HepG2 (cell line): ENCODE data around the gene FAM120B. TPM values are rescaled to one million over a fixed set of nuclear protein-coding genes. Genes with fewer than 3 reads are reported as not detected.

Source experiments
- AHR ChIP-seq: IDR thresholded peaks from 2 replicates; pipeline ENCODE4 v1.6.1; 2018; ENCODE audit warnings: missing genetic modification reagents, missing compliant biosample characterization
- CHCHD3 ChIP-seq: sonication (generic); formaldehyde crosslinking; IDR thresholded peaks from 2 replicates; pipeline ENCODE4 v1.8.0; 2022; ENCODE audit warnings: mild to moderate bottlenecking, missing genetic modification reagents, moderate library complexity
- FOXA3 ChIP-seq: IDR thresholded peaks from 2 replicates; pipeline ENCODE4 v1.6.1; 2016; ENCODE audit warnings: missing genetic modification reagents, missing compliant biosample characterization
- FOXO1 ChIP-seq: sonication (generic); formaldehyde crosslinking; IDR thresholded peaks from 2 replicates; pipeline ENCODE4 v1.4.0; 2020; ENCODE audit warnings: missing genetic modification reagents
- HDAC6 ChIP-seq: fragments of 200-600 bp; sonication (generic); IDR thresholded peaks from 2 replicates; pipeline ENCODE4 v1.7.0; 2017; ENCODE audit warnings: mild to moderate bottlenecking, antibody characterized with exemption, low read length, low read depth
- IKZF1 ChIP-seq: fragments of 450-650 bp; IDR thresholded peaks from 2 replicates; pipeline ENCODE4 v1.7.1; 2016
- JARID2 ChIP-seq: sonication (generic); formaldehyde crosslinking; IDR thresholded peaks from 2 replicates; pipeline ENCODE4 v1.8.1; 2023; ENCODE audit warnings: missing genetic modification reagents, inconsistent platforms; ENCODE audit not compliant: insufficient replicate concordance
- MTA1 ChIP-seq: sonication (generic); formaldehyde crosslinking; IDR thresholded peaks from 2 replicates; pipeline ENCODE4 v1.4.0; 2020; ENCODE audit warnings: missing genetic modification reagents, mild to moderate bottlenecking, borderline replicate concordance
- SAFB2 ChIP-seq: sonication (generic); formaldehyde crosslinking; IDR thresholded peaks from 2 replicates; pipeline ENCODE4 v1.5.1; 2020; ENCODE audit warnings: missing genetic modification reagents, low read depth, mild to moderate bottlenecking, borderline replicate concordance
- STAG1 ChIP-seq: sonication (generic); formaldehyde crosslinking; IDR thresholded peaks from 2 replicates; pipeline ENCODE4 v1.4.0; 2020; ENCODE audit warnings: missing genetic modification reagents
- TBL1XR1 ChIP-seq: fragments of 150-350 bp; IDR thresholded peaks from 2 replicates; pipeline ENCODE4 v1.6.1; 2014; ENCODE audit warnings: borderline replicate concordance, low read length; ENCODE audit not compliant: partially characterized antibody
- TEAD2 ChIP-seq: sonication (generic); formaldehyde crosslinking; IDR thresholded peaks from 2 replicates; pipeline ENCODE4 v1.9.0; 2021; ENCODE audit warnings: missing genetic modification reagents
- U2AF2 ChIP-seq: fragments of 200-400 bp; formaldehyde crosslinking; IDR thresholded peaks from 2 replicates; pipeline ENCODE4 v1.6.1; 2017; ENCODE audit warnings: low read depth, mild to moderate bottlenecking, low read length
- ZFX ChIP-seq: sonication (generic); formaldehyde crosslinking; IDR thresholded peaks from 2 replicates; pipeline ENCODE4 v1.4.0; 2020; ENCODE audit warnings: mild to moderate bottlenecking, low read depth, missing genetic modification reagents, moderate library complexity
- ZNF205 ChIP-seq: IDR thresholded peaks from 2 replicates; pipeline ENCODE4 v1.6.1; 2018; ENCODE audit warnings: missing biosample characterization, missing genetic modification reagents
- ZNF343 ChIP-seq: sonication (generic); formaldehyde crosslinking; IDR thresholded peaks from 2 replicates; pipeline ENCODE4 v1.4.0; 2020; ENCODE audit warnings: mild to moderate bottlenecking, missing genetic modification reagents
- ZNF672 ChIP-seq: sonication (generic); formaldehyde crosslinking; IDR thresholded peaks from 2 replicates; pipeline ENCODE4 v1.8.1; 2022; ENCODE audit warnings: missing genetic modification reagents
- ZNF883 ChIP-seq: sonication (generic); formaldehyde crosslinking; IDR thresholded peaks from 2 replicates; pipeline ENCODE4 v1.5.1; 2020; ENCODE audit warnings: mild to moderate bottlenecking, missing genetic modification reagents; ENCODE audit errors: not compliant biosample characterization
- polyA plus RNA-seq, 8 experiments: library from polyadenylated mRNA; depleted of rRNA in 3 of 8; stranded (reverse) in 7 of 8; unstranded in 1 of 8; fragments of >200 nt; fragmentation: Illumina TruSeq in 4 of 8; extraction: Trizol in 4 of 8; gene quantifications; 2 replicates each; pipeline versions ENCODE4 v1.2.1 to v1.2.3, GENCODE V29; 2011 to 2016; ENCODE audit warnings: low read depth in 4 of 8, missing spikeins in 1 of 8, mixed read lengths in 1 of 8; ENCODE audit not compliant: insufficient read depth in 1 of 8
- total RNA-seq, 5 experiments: library from RNA; depleted of rRNA; stranded (reverse); fragments of >200 nt; fragmentation: Illumina TruSeq; extraction: Trizol; gene quantifications; 2 replicates each; pipeline ENCODE4 v1.2.3, GENCODE V29; 2016; ENCODE audit warnings: low read depth in 1 of 5
- TF ChIP-seq, protein P1 (sequence below): sonication (generic); formaldehyde crosslinking; IDR thresholded peaks from 2 replicates; pipeline ENCODE4 v1.9.0; 2021; ENCODE audit warnings: missing genetic modification reagents, borderline replicate concordance
- TF ChIP-seq, protein P2 (sequence below): sonication (generic); formaldehyde crosslinking; IDR thresholded peaks from 2 replicates; pipeline ENCODE4 v1.4.0; 2020; ENCODE audit warnings: missing genetic modification reagents
- TF ChIP-seq, protein P3 (sequence below): IDR thresholded peaks from 2 replicates; pipeline ENCODE4 v1.6.1; 2016; ENCODE audit warnings: missing compliant biosample characterization, missing genetic modification reagents, borderline replicate concordance

Gene FAM120B
- total and polyA plus RNA-seq, 2 of the 13 experiments (the other 11 are each of a cell fraction or from before 2014, with no cell fraction given): 9.2 to 10.7 TPM

DNA sequence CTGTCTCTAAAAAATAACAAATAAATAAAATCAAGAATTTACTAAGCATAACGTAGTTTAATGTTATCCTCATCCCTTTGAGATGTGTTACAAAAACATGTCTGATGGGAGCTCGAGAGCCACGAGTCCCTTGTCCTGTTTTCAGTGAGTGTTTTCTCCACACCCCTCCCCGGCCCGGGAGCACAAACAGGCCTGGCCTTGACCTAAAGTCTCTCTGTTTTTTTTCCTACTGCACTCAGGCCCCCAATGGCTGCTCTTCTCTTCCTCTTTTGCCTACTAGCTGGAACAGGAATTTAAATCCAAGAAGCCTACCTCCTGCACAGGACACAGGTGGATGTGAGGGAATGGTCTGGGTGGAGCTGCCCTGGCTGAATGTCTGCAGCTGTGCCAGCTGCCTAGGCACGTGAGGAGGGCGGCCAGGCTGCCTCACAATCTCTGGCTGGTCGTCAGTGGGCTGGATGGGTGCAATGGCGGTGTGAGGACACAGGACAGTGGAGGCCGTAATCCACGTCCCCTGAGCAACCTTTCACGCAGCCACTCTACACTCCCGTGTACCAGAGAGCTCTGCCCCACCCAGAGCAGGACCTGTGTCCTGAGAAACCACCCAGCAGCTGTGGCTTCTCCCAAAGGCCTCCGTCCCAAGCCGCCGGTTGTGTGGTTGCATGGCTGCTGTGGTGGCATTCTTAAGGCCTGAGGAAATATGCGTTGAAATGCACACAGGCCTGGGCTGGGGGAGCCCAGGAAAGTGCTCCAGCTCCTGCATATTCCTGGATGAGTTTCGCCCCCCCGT lies 117.5 kb downstream of the FAM120B start (continued):
- TF ChIP-seq, protein P1, sequence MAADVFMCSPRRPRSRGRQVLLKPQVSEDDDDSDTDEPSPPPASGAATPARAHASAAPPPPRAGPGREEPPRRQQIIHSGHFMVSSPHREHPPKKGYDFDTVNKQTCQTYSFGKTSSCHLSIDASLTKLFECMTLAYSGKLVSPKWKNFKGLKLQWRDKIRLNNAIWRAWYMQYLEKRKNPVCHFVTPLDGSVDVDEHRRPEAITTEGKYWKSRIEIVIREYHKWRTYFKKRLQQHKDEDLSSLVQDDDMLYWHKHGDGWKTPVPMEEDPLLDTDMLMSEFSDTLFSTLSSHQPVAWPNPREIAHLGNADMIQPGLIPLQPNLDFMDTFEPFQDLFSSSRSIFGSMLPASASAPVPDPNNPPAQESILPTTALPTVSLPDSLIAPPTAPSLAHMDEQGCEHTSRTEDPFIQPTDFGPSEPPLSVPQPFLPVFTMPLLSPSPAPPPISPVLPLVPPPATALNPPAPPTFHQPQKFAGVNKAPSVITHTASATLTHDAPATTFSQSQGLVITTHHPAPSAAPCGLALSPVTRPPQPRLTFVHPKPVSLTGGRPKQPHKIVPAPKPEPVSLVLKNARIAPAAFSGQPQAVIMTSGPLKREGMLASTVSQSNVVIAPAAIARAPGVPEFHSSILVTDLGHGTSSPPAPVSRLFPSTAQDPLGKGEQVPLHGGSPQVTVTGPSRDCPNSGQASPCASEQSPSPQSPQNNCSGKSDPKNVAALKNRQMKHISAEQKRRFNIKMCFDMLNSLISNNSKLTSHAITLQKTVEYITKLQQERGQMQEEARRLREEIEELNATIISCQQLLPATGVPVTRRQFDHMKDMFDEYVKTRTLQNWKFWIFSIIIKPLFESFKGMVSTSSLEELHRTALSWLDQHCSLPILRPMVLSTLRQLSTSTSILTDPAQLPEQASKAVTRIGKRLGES (CRISPR knock-in tag): no peak
- TF ChIP-seq ZNF672 (no peak), FOXA3 (CRISPR knock-in tag) (peak; percentile 23; the same call in 1 of the 2 replicates), IKZF1 (no peak), ZNF205 (no peak), AHR (CRISPR knock-in tag) (no peak), TEAD2 (CRISPR knock-in tag) (no peak), SAFB2 (CRISPR knock-in tag) (no peak), HDAC6 (no peak), MTA1 (CRISPR knock-in tag) (no peak), U2AF2 (no peak), CHCHD3 (CRISPR knock-in tag) (no peak), TBL1XR1 (no peak), ZFX (CRISPR knock-in tag) (0 out of 2 replicates have a peak, but pooled peaks have one; percentile 7), FOXO1 (CRISPR knock-in tag) (peak; percentile 15; the same call in 1 of the 2 replicates), STAG1 (peak; percentile 52), JARID2 (CRISPR knock-in tag) (no peak), ZNF883 (no peak), ZNF343 (CRISPR knock-in tag) (no peak)
- TF ChIP-seq, protein P2, sequence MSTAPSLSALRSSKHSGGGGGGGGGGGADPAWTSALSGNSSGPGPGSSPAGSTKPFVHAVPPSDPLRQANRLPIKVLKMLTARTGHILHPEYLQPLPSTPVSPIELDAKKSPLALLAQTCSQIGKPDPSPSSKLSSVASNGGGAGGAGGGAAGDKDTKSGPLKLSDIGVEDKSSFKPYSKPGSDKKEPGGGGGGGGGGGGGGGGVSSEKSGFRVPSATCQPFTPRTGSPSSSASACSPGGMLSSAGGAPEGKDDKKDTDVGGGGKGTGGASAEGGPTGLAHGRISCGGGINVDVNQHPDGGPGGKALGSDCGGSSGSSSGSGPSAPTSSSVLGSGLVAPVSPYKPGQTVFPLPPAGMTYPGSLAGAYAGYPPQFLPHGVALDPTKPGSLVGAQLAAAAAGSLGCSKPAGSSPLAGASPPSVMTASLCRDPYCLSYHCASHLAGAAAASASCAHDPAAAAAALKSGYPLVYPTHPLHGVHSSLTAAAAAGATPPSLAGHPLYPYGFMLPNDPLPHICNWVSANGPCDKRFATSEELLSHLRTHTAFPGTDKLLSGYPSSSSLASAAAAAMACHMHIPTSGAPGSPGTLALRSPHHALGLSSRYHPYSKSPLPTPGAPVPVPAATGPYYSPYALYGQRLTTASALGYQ (CRISPR knock-in tag): no peak
- TF ChIP-seq, protein P3, sequence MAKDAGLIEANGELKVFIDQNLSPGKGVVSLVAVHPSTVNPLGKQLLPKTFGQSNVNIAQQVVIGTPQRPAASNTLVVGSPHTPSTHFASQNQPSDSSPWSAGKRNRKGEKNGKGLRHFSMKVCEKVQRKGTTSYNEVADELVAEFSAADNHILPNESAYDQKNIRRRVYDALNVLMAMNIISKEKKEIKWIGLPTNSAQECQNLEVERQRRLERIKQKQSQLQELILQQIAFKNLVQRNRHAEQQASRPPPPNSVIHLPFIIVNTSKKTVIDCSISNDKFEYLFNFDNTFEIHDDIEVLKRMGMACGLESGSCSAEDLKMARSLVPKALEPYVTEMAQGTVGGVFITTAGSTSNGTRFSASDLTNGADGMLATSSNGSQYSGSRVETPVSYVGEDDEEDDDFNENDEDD (CRISPR knock-in tag): no peak
